GM18907 (cell line): ENCODE results near the gene PBX3.

Source experiments
- ATAC-seq: cut with Tn5 transposase; IDR thresholded peaks from one replicate; pipeline ENCODE4 v1.9.1; 2021; ENCODE audit warnings: mild to moderate bottlenecking, moderate library complexity; ENCODE audit not compliant: unreplicated experiment

PBX3 gene

DNA sequence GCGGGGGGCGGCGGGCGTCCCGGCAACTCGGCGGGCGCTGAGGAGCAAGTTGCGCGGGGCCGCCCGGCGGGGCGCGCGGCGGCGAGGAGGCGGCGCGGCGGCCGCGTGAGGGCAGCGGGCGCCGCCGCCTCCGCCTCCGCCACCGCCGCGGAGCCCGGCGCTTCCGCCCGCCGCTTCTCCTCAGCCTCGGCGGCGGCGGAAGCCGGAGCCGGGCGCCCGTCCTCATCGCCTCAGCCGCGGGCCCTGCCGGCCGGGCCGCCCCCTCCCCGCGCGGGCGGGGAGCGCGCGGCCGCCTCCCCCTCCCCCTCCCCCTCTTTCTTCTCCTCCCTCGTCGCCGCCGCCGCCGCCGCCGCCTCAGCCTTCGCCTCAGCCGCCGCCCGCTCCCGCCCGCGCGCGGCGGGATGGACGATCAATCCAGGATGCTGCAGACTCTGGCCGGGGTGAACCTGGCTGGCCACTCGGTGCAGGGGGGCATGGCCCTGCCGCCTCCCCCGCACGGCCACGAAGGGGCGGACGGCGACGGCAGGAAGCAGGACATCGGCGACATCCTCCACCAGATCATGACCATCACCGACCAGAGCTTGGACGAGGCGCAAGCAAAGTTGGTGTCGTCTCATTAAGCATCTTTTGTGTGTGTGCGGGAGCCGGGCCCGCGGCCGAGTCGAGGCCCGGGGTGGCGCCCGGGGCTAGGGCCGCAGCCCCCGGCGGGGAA, at the start of gene PBX3:
TSS of gene PBX3 (plus strand) at position 321 of the 712 bp plus-strand sequence.
- peak; percentile 16 for ATAC-seq

DNA sequence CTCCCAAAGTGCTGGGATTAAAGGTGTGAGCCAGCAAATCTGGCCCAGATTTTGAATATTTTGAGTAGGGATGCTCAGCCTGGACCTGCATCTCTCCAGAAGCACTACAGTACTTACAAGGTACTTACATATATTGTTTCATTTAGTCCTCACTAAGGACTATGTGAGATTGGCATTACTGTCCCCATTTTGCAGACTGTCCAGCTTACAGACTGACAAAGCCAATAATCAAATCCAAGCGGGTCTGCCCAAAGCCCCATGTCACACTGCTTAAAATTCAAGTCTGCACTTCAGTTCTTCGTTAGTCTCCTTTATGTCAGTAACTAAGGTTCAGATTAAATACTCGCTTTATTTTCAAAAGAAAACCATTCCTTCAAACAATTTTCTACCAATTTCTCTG, 47.3 kb upstream of the PBX3 start:
- no peak for ATAC-seq

GRCh38 chr9:125700791-125701190, 46.4 kb upstream of the PBX3 start:
- peak; percentile 87 for ATAC-seq

GRCh38 chr9:125701351-125701750, 45.8 kb upstream of the PBX3 start:
- ATAC-seq: no peak

DNA sequence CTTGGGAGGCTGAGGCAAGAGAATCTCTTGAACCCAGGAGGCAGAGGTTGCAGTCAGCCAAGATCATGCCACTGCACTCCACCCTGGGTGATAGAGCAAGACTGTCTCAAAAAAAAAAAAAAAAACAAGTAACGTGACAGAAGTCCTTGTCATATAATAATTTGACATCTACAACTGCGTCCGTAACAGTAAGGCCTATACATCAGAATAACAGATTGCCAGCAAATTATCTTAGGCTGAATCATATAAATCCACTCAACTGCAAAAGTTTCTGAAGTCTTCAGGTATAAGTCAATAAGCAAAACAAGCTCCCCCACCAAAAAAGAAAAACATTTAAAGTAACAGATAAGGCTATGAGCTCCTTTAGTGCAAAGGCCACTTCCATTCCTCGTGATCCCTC, 43.5 kb upstream of the PBX3 start:
- no peak for ATAC-seq

DNA sequence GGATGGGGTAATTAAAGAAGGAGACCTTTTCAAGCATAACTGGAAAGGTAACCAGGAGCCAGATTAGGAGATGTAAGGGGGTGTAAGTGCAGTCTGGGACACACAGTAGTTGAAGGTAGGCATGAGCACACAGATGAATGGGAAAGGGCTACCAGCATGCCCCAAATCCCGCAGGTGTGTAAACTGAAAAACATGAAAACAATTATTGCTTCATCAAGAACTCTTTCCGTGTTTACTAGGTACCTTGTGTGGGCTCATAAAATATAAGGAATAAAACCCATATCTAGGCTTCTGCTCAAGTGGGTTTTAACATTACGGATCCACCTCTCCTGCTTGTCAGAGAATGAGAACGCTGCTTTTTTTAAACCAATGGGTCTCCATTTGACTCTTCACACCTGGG, 41.3 kb upstream of the PBX3 start:
- ATAC-seq: no peak

DNA sequence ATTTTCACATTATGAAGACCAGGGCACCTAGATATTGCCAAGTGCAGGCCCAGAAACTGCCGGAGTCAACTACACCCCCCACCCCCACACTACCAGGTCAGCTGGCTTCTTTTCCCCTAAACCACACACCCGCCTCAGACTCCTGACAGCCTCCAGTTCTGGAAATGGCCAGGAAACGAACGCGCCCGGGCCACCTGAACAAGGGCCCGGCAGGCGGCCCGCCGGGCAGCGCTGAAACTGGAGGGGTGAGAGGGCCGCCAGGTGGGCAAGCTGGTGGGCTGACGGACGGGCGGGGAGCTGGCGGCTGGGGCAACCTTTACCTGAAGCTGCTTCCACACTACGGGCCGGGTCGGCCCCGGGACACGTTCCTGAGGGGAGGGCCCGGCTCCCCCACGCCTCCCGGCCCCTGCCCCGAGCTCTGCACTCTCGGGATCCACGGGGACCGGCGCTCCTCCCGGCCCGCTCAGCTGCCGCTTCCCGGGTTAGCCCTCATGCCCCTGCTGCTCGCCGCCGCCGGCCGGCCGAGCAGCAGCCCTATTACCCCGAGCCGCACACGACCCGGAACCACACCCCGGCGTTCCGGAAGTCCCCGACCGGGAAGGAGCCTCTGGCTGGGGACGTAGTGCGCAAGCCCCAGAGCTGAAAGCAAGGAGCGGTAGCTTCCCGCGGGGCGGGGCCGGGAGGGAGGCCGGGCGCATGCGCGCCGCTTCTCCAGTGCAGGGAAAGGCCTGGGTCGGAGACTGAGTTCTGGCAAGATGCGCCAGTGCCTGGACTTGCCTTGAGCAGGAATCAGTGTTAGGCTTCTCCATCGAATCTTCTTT, 40.3 kb upstream of the PBX3 start, which contains the start of gene MAPKAP1:
TSS of gene MAPKAP1 (minus strand) at position 558 of the 821 bp plus-strand sequence. CDS start 34,634 bp downstream, outside the sequence.
- peak; percentile 92 for ATAC-seq

DNA sequence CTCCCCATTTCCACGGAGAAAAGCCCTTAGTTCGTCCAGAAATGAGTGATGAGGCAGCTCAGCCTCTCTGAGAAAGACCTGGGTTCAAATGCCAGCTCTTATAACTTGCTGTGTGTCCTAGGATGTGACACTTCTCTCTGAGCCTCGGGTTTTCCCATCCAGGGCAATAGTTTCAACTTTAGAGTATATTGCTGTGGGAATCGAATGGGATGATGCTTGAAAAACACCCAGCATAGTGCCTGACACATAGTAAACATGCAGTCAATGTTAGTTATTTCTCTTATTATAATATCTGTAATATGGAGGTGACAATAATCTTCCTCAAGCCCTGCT, 39.7 kb upstream of the PBX3 start:
- no peak for ATAC-seq

DNA sequence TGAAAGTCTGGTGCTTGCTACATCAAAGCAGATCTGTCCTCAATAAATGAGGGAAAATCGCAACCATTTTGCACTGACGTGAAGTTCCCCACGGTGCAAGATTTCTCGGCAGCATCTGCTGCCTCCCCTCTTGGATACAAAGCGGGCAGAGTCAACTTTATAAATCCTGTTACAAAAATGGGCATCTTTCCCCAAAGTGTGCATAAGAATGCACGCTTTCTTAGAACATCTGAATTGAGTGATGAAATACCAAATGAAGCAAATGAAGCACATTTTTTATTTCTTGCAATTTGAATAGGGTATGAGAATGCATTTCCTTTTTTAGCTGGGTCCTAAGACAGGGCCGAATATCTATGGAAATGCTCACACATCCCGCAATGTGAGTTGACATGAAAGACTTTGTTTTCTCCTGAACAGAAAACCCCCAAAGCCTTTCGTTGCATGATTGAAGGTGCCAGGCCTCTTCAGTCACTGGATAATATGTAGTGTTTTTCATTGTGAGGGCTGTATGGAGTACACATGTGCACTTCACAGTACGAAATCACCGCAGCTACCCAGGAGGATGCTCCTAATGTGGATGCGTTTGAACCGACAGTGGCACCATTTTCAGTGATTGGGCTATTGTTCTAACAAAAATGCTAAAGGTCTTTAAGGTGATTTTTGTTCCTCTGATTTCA, 20.6 kb upstream of the PBX3 start:
- ATAC-seq: no peak

- no peak for ATAC-seq
Observed at GRCh38 chr9:125730168-125730567, 17.0 kb upstream of the PBX3 start.

DNA sequence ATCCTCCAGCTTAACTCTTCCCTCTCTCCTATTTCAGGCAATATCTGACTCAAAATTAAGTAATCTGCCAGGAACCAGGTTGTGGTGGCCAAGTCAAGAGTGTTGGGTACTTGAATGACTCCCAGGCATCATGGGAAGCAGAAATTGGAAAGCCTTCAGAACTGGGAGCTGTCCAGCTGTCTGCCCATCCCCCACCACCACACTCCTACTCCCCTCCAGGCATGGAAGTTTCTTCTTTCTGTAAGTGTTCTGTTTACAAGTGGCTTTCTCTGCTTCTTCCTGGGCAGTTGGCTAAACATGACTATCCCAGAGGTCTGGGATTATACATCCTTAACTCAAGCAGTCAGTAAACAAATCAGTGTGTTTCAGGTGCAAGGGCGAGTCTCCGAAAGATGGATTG, 14.6 kb upstream of the PBX3 start:
- ATAC-seq: no peak

- ATAC-seq: no peak
Observed at GRCh38 chr9:125739436-125739835, 7.7 kb upstream of the PBX3 start.

DNA sequence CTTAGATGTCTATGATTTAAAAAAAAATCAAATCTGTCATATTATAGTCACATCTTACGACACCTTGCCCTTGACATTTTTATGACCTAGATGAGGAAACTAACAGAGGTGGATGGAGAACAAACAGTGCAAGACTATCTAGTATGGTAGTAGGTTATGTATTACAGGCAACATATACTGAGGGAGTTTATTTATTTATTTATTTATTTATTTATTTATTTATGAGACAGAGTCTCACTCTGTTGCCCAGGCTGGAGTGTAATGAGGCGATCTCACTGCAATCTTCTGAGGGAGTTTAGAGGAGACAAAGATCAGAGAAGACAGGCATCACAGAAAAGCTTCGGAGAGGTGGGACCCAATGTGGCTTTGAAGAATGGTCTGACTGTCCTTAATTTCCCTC, 4.5 kb upstream of the PBX3 start:
- ATAC-seq: no peak

GRCh38 chr9:125743682-125744428, 3.3 kb upstream of the PBX3 start:
- no peak for ATAC-seq

DNA sequence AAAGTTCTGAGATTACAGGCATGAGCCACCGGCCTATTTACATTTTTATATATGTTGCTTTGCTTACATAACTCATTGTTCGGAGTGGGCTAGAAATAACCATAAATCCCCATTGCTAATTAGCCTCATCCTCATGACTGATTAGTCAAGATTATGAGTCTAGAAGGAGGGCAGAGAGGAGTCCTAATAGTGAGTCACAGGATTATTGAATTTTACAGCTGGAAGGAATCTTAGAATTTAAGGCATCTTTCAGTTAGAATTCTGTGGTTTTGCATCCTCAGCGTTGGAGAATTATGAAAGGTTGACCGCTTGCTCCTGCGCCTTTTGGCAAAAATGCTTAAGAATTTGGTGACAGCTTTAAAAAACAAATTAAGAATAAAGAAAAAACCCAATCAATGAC, 2.6 kb upstream of the PBX3 start:
- ATAC-seq: no peak

DNA sequence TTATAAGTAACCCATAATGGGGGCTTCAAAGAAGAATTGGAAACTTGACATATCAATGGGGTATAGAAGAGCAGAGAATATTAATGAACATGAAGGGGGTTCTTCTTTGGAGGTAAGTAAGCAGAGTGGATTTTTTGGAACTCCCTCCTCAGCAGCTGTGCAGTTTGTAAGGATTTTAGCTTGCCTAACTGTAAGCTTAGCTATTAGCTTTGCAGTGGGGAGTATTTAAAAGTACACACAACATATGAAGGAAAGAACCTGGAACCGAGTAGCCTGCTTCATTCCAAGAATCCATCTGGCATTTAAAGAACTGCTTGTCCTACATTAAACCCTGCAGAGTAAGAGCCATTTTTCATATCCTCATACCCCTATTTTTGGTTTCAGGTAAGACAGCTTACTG, 2.2 kb upstream of the PBX3 start:
- ATAC-seq: no peak

- no peak for ATAC-seq
Observed at GRCh38 chr9:125745682-125746016, 1.5 kb upstream of the PBX3 start.

- peak; percentile 71 for ATAC-seq
Observed at GRCh38 chr9:125746017-125746773, 978 bp upstream of the PBX3 start.

GRCh38 chr9:125746774-125747052, 460 bp upstream of the PBX3 start:
- ATAC-seq: no peak

- peak; percentile 2 for ATAC-seq
Observed at GRCh38 chr9:125747765-125748445, 732 bp downstream of the PBX3 start.
